ENCODE results near the gene SLC2A1. TPM values are rescaled to one million over a fixed set of nuclear protein-coding genes. Genes with fewer than 3 reads are reported as not detected.

Gene SLC2A1
- total and polyA plus RNA-seq, 9 of the 15 experiments (the other 6 are each of a cell fraction or from before 2014, with no cell fraction given) = 12.6 to 153 (median 48.0) TPM

DNA sequence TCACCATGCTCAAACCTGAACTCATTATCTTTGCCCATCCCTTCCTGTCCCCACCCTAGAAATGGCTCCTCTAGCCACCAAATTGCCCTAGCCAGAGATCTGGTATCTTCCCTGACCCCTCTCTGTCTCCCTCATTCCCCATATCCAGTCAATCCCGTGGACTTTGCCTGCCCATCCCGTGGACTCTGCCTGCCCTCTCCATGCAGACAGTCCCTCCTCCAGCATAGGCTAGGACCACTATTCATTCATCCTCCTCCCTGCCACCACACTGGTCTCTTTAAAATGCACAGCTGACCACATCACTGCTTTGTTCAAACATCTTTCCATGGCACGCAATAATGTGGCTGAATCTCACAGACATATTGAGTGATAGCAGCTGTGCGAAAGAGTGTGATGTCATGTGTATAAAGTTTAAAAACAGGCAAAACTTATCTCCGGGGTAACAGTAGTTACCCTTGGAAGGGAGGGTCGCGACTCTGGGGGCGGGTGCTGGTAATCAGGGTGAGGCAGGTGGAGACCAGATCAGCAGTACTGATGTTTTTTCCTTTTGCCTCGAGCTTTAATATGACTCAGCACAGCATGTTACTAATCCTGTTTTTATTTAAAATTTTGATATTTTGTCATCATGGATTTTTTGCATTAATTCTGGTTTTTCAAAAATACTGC is 4.8 kb upstream of the SLC2A1 start (continued):
- peak; percentile 98 for TF ChIP-seq TCF3 (CRISPR knock-in tag; IDR thresholded peaks at IDR 0.05)
- peak; percentile 39; the same call in 1 of the 2 replicates for TF ChIP-seq PHF21A (IDR thresholded peaks at IDR 0.05; ENCODE audit: borderline replicate concordance, low read depth)
- no peak for TF ChIP-seq CBX1 (IDR thresholded peaks at IDR 0.05; ENCODE audit: low read depth)
- TF ChIP-seq, protein P1, sequence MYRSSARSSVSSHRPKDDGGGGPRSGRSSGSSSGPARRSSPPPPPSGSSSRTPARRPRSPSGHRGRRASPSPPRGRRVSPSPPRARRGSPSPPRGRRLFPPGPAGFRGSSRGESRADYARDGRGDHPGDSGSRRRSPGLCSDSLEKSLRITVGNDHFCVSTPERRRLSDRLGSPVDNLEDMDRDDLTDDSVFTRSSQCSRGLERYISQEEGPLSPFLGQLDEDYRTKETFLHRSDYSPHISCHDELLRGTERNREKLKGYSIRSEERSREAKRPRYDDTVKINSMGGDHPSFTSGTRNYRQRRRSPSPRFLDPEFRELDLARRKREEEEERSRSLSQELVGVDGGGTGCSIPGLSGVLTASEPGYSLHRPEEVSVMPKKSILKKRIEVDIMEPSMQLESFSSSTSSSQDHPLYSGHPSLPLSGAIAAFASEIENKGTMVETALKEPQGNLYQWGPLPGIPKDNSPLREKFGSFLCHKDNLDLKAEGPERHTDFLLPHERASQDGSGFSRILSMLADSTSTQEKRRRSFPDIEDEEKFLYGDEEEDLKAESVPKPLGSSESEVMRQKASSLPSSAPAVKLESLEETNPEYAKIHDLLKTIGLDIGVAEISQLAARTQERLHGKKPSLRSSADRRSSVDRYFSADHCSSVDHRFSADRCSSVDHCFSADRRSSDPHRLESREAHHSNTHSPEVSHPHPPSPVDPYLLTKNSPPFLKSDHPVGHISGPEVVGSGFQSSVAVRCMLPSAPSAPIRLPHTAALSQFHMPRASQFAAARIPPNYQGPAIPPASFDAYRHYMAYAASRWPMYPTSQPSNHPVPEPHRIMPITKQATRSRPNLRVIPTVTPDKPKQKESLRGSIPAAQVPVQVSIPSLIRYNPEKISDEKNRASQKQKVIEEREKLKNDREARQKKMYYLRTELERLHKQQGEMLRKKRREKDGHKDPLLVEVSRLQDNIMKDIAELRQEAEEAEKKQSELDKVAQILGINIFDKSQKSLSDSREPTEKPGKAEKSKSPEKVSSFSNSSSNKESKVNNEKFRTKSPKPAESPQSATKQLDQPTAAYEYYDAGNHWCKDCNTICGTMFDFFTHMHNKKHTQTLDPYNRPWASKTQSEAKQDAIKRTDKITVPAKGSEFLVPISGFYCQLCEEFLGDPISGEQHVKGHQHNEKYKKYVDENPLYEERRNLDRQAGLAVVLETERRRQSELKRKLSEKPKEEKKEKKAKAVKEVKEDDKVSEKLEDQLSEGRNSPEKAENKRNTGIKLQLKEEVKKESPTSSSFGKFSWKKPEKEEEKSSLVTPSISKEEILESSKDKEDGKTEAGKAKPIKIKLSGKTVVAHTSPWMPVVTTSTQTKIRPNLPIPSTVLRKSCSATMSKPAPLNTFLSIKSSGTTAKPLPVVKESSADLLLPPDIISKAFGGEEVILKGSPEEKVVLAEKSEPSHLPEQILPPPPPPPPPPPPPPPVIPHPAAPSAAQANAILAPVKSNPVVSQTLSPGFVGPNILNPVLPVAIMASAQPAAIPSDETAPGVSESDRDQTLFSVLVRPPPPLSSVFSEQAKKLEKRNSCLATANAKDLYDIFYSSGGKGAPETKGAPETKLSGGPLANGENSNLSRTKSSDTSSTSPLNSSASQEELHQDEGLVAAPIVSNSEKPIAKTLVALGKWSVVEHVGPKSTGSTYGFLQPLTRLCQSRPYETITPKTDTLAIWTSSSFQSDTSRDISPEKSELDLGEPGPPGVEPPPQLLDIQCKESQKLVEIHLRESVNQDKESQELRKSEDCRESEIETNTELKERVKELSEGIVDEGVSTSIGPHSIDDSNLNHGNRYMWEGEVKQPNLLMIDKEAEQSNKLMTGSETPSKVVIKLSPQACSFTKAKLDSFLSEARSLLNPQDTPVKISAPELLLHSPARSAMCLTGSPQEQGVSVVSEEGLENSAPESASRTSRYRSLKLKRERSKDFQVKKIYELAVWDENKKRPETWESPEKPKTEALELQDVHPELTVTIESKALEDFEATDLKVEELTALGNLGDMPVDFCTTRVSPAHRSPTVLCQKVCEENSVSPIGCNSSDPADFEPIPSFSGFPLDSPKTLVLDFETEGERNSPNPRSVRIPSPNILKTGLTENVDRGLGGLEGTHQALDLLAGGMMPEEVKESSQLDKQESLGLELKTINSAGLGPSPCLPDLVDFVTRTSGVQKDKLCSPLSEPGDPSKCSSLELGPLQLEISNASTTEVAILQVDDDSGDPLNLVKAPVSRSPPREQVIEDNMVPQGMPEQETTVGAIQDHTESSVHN (IDR thresholded peaks at IDR 0.05; ENCODE audit: borderline replicate concordance in 1 of 2, low read depth in 1 of 2) = peak in 1 of 2 experiments; percentile 93; a peak in 2 of 4 replicates
- no peak for TF ChIP-seq ADNP (tag; IDR thresholded peaks at IDR 0.05)
- peak; percentile 90 for TF ChIP-seq FOSL1 (tag; conservative IDR thresholded peaks at IDR 0.05)
- TF ChIP-seq CTBP1 (IDR thresholded peaks at IDR 0.05; ENCODE audit: borderline replicate concordance) = peak; percentile 95; the same call in 1 of the 2 replicates
- no peak for TF ChIP-seq ZNF133 (CRISPR knock-in tag; IDR thresholded peaks at IDR 0.05)
- TF ChIP-seq RNF219 (CRISPR knock-in tag; IDR thresholded peaks at IDR 0.05) = no peak
- TF ChIP-seq, protein P2, sequence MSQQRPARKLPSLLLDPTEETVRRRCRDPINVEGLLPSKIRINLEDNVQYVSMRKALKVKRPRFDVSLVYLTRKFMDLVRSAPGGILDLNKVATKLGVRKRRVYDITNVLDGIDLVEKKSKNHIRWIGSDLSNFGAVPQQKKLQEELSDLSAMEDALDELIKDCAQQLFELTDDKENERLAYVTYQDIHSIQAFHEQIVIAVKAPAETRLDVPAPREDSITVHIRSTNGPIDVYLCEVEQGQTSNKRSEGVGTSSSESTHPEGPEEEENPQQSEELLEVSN (IDR thresholded peaks at IDR 0.05; ENCODE audit: borderline replicate concordance in 1 of 2, extremely low read depth in 1 of 2, insufficient read depth in 1 of 2, insufficient read length in 1 of 2, low read depth in 1 of 2, low read length in 1 of 2, poor library complexity in 1 of 2, severe bottlenecking in 1 of 2) = no peak
- no peak for TF ChIP-seq TFAM (CRISPR knock-in tag; conservative IDR thresholded peaks at IDR 0.05)
- TF ChIP-seq TAL1 (IDR thresholded peaks at IDR 0.05) = peak; percentile 99
- TF ChIP-seq ZNF184 (CRISPR knock-in tag; IDR thresholded peaks at IDR 0.05) = no peak
- no peak; the same call in 1 of the 2 replicates for TF ChIP-seq ZNF644 (tag; IDR thresholded peaks at IDR 0.05; ENCODE audit: low read depth)
- no peak for TF ChIP-seq OTX1 (CRISPR knock-in tag; IDR thresholded peaks at IDR 0.05)
